ENCODE data around the gene CTNNA3. TPM values are rescaled to one million over a fixed set of nuclear protein-coding genes. Genes with fewer than 3 reads are reported as not detected.

The CTNNA3 gene
- total RNA-seq, 4 donors from 2014 or later, result 1.5 to 9.8 (median 4.3) TPM

GRCh38 chr10:66928776-66929175 is 767.2 kb downstream of the CTNNA3 start:
- Histone ChIP-seq H3K4me1 (no peaks in the 10 kb centered on the region), H3K9me3 (no peaks in the 10 kb centered on the region), H3K4me3 (no peak overlapping the region), H3K27me3 (no peaks in the 10 kb centered on the region), H3K27ac (no peak overlapping the region), H3K36me3 (no peaks in the 10 kb centered on the region)
- intact Hi-C loops (cut with DNase I; ENCODE audit: low total_unique reads), result no loop called here
- no peak for TF ChIP-seq CTCF (IDR thresholded peaks at IDR 0.05)
- no peak for TF ChIP-seq POLR2A (IDR thresholded peaks at IDR 0.05)
- DNase-seq, result no peak

DNA sequence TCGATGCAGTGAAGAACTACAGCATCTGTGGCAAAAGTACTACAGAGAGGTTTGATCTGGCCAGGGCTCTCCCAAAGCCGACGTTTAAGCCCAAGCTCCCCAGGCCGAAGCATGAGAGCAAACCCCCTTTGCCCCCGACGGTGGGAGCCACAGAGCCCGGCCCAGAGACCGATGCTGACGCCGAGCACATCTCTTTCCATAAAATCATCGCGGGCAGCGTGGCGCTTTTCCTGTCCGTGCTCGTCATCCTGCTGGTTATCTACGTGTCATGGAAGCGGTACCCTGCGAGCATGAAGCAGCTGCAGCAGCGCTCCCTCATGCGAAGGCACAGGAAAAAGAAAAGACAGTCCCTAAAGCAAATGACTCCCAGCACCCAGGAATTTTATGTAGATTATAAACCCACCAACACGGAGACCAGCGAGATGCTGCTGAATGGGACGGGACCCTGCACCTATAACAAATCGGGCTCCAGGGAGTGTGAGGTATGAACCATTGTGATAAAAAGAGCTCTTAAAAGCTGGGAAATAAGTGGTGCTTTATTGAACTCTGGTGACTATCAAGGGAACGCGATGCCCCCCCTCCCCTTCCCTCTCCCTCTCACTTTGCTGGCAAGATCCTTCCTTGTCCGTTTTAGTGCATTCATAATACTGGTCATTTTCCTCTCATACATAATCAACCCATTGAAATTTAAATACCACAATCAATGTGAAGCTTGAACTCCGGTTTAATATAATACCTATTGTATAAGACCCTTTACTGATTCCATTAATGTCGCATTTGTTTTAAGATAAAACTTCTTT is 767.8 kb downstream of the CTNNA3 start:
- no peak for DNase-seq

DNA sequence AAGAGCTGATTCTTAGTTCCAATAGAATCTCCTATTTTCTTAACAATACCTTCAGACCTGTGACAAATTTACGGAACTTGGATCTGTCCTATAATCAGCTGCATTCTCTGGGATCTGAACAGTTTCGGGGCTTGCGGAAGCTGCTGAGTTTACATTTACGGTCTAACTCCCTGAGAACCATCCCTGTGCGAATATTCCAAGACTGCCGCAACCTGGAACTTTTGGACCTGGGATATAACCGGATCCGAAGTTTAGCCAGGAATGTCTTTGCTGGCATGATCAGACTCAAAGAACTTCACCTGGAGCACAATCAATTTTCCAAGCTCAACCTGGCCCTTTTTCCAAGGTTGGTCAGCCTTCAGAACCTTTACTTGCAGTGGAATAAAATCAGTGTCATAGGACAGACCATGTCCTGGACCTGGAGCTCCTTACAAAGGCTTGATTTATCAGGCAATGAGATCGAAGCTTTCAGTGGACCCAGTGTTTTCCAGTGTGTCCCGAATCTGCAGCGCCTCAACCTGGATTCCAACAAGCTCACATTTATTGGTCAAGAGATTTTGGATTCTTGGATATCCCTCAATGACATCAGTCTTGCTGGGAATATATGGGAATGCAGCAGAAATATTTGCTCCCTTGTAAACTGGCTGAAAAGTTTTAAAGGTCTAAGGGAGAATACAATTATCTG is 768.6 kb downstream of the CTNNA3 start:
- intact Hi-C loops (cut with DNase I; ENCODE audit: low total_unique reads), result no loop called here
- Histone ChIP-seq H3K4me1 (no peaks in the 10 kb centered on the region), H3K9me3 (no peaks in the 10 kb centered on the region), H3K36me3 (no peaks in the 10 kb centered on the region), H3K27me3 (no peaks in the 10 kb centered on the region), H3K4me3 (no peak overlapping the region), H3K27ac (no peak overlapping the region)
- no peak for TF ChIP-seq POLR2A (IDR thresholded peaks at IDR 0.05)
- no peak for TF ChIP-seq CTCF (IDR thresholded peaks at IDR 0.05)
- DNase-seq, result no peak

More for the DNA sequence above, 767.8 kb downstream of the CTNNA3 start:
- Histone ChIP-seq H3K27ac (no peak overlapping the region), H3K9me3 (no peaks in the 10 kb centered on the region), H3K4me3 (no peak overlapping the region), H3K4me1 (no peaks in the 10 kb centered on the region), H3K27me3 (no peaks in the 10 kb centered on the region), H3K36me3 (no peaks in the 10 kb centered on the region)
- intact Hi-C loops (cut with DNase I; ENCODE audit: low total_unique reads), result no loop called here
- TF ChIP-seq CTCF (IDR thresholded peaks at IDR 0.05) (no peak), POLR2A (IDR thresholded peaks at IDR 0.05) (no peak)

DNA sequence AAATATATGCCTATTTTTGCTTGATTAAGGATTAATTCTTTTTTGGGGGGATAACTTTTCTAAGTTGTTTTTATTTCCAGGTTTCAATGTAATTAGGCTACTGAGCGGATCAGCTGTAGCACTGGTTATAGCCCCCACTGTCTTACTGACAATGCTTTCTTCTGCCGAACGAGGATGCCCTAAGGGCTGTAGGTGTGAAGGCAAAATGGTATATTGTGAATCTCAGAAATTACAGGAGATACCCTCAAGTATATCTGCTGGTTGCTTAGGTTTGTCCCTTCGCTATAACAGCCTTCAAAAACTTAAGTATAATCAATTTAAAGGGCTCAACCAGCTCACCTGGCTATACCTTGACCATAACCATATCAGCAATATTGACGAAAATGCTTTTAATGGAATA is 769.2 kb downstream of the CTNNA3 start:
- TF ChIP-seq CTCF (IDR thresholded peaks at IDR 0.05) (no peak), POLR2A (IDR thresholded peaks at IDR 0.05) (no peak)
- no peaks in the 10 kb centered on the region for H3K36me3 ChIP-seq
- no peaks in the 10 kb centered on the region for H3K9me3 ChIP-seq
- H3K4me1 ChIP-seq, result no peaks in the 10 kb centered on the region
- no peak overlapping the region for H3K4me3 ChIP-seq
- H3K27me3 ChIP-seq, result no peaks in the 10 kb centered on the region
- no peak overlapping the region for H3K27ac ChIP-seq
- DNase-seq, result no peak
- intact Hi-C loops (cut with DNase I; ENCODE audit: low total_unique reads), result no loop called here

Data from uterus (tissue), 4 donors.